ENCODE data around the gene NBEAL2.

DNA sequence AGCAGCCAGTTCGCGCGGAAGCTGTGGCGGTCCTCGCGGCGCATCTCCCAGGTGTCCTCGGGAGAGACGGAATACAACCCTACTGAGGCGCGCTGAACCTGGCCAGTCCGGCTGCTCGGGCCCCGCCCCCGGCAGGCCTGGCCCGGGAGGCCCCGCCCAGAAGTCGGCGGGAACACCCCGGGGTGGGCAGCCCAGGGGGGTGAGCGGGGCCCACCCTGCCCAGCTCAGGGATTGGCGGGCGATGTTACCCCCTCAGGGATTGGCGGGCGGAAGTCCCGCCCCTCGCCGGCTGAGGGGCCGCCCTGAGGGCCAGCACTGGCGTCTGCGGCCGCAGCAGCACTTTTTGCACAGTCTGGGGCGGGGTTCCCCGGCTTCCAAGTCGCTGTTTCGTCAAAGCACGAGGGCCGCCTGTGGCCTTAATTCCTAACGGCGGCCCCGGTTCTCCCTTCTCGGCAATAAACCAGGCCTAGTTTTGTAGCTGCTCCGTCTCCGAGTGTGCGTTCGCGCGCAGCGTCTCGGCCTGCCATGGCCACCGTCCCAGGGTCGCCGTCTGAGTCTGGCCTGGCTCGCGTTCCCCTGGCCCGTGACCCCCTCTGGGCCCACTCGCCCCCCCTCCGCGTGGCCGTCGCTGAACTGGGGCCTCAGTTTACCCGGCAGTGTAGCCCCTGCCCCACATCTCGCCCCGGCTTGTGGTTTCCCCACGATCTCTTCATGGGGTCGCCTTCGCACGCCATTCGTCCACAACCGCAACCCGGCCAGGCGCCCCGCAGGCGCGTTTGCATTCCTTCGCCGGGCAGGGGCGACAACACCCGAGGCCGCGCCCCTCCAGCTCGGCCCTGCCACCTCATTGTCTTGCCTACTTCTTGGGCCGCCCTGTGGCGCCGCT, 30.0 kb downstream of the NBEAL2 start:
- TF ChIP-seq, protein P1, sequence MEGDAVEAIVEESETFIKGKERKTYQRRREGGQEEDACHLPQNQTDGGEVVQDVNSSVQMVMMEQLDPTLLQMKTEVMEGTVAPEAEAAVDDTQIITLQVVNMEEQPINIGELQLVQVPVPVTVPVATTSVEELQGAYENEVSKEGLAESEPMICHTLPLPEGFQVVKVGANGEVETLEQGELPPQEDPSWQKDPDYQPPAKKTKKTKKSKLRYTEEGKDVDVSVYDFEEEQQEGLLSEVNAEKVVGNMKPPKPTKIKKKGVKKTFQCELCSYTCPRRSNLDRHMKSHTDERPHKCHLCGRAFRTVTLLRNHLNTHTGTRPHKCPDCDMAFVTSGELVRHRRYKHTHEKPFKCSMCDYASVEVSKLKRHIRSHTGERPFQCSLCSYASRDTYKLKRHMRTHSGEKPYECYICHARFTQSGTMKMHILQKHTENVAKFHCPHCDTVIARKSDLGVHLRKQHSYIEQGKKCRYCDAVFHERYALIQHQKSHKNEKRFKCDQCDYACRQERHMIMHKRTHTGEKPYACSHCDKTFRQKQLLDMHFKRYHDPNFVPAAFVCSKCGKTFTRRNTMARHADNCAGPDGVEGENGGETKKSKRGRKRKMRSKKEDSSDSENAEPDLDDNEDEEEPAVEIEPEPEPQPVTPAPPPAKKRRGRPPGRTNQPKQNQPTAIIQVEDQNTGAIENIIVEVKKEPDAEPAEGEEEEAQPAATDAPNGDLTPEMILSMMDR (IDR thresholded peaks at IDR 0.05) = no peak
- peak; percentile 79 to 92 for TF ChIP-seq POLR2A (IDR thresholded peaks at IDR 0.05)
